SK-N-DZ (cell line): Measurements from ENCODE around the gene AUTS2.

Experiments used
- DNase-seq: peaks from one replicate; pipeline ENCODE4 v3.0.0-alpha.2; 2015; ENCODE audit warnings: low spot score

Gene AUTS2

GRCh38 chr7:70029993-70030392 is 431.7 kb downstream of the AUTS2 start:
- DNase-seq, result no peak

GRCh38 chr7:70030745-70031144 is 432.5 kb downstream of the AUTS2 start:
- no peak for DNase-seq

DNA sequence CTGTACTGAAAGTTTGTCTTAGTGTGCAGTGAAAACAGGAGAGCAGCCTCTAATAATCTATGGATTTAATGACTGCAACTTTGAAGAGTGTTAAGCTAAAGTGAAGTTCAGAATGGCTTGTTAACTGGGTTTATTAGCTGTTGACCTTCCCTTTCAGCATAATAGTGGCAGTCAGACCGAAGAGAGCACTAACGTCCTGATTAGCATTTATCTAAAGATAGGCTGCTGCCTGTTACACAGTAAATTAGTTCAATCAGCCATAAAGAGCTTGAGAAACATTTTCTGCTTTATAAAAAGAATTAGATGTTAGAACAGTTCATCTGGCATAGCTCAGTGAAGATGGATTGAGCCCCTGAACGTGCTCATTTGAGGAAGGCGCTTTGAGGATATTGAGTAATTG is 433.0 kb downstream of the AUTS2 start:
- no peak for DNase-seq

- DNase-seq, result no peak
Observed at GRCh38 chr7:70032649-70033048, 434.4 kb downstream of the AUTS2 start.

GRCh38 chr7:70033226-70033625 is 435.0 kb downstream of the AUTS2 start:
- no peak for DNase-seq

DNA sequence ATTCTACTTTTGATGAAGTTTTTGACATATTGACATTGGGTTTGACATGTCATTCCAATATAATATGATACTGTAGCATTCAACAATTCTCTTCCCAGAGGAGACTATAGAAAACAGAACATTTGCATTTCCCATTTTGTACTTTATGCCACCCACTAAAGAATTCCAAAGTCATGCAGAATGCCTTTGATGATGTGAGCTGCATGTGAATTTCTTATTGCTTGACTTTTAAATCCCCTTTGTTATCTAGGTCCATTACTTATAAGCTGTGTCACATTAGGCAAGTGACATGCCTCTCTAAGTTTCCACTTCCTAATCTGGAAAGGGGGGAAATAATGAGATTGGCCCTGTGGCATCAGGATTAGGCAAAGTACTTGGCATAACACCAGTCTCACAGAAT is 436.7 kb downstream of the AUTS2 start:
- no peak for DNase-seq

DNA sequence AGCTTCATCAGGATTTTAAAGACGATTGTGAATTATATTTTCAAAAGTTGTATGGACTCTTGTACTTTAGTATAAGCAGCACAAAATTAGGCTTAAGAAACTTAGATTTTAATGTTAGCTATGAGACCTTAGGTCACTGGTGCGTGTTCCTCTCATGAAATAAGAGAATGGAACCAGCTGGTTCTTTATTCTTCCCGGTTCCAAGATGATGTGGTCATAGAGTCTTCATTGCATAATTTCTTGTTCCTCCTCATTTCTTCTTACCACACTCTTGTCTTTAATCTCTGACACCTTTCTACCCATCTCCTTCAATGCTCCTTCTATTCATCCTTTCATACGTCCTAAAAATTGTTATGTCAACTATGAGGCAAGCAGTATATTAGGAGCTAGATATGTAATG is 437.2 kb downstream of the AUTS2 start:
- no peak for DNase-seq

DNA sequence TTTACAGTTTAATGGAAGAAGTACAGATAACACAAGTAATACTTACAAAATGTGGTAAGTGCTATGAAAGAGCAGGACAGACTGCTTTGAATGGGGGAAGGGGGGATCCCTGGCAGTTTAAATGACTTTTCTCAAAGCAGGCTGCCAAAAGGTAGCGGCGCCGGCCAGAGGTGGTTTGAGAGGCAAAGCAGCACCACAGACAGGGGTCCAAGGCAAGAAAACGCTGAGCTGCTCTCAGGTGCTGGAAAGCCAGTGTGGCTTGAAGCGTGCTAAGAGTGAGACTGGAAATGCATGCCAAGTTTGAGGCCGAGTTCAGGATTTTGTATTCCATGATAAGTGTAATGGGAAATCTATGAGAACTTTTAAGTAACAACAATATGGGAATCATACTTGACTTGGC is 437.7 kb downstream of the AUTS2 start:
- no peak for DNase-seq

DNA sequence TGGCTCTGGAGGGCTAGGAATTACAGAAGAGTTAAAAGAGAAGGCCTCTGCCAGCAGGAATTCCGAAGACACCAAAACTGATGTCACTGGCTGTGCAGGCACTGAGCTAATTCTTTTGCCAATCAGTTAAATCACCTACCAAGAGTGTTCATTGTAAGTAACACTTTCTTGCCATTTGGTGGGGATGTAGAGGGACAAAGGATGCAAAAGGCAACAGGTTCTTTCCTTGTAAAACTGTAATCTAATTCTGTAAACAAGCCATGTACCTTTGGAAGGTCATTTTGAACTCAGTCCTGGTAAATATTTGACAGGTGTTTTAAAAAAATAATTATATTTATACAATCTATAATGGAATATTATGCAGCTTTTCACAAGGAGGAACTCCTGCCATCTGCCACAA is 438.4 kb downstream of the AUTS2 start:
- DNase-seq, result no peak

- DNase-seq, result no peak
Observed at GRCh38 chr7:70037171-70037933, 439.1 kb downstream of the AUTS2 start.

- no peak for DNase-seq
Observed at GRCh38 chr7:70040051-70040450, 441.8 kb downstream of the AUTS2 start.

- DNase-seq, result no peak
Observed at GRCh38 chr7:70040970-70041766, 442.9 kb downstream of the AUTS2 start.

GRCh38 chr7:70042533-70042932 is 444.3 kb downstream of the AUTS2 start:
- DNase-seq, result no peak

- no peak for DNase-seq
Observed at GRCh38 chr7:70043015-70043538, 444.8 kb downstream of the AUTS2 start.

GRCh38 chr7:70044064-70044463 is 445.8 kb downstream of the AUTS2 start:
- DNase-seq, result peak; percentile 75

DNA sequence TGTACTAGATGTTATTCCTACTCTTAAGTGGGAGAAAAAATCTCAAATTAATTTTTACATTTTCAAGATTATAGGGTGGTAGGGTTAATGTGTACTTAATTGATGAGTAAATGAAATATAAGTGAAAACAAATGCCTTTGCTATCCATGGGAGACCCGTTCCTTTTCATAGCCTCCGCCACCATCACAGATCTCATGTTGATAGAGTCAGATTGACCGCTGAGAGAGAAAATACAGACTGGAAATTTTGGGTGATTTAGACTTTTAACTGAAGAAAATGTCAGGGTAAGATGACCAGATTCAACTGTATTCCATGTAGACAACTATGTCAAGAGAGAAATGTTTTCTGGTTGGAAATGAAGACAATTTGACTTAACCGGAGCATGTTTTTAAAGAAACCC is 446.2 kb downstream of the AUTS2 start:
- peak; percentile 55 for DNase-seq

DNA sequence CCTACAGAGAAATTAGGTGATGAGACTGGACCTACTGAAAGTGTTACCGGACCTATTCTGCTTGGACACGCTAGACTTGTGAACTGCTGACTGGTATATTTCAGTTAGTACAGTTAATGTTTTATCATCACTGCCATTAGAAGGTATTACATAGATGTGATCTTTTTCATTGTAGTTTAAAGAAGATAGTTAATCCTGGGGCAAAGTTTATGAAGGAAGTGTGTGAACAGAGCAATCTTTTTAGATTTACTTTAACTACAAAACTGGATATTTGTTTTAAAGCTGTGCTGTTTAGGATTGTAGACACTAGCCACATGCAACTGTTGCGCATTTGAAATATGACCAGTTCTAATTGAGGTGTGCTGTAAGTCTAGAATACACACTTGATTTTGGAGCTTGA is 446.7 kb downstream of the AUTS2 start:
- no peak for DNase-seq

- DNase-seq, result no peak
Observed at GRCh38 chr7:70047384-70047783, 449.1 kb downstream of the AUTS2 start.

DNA sequence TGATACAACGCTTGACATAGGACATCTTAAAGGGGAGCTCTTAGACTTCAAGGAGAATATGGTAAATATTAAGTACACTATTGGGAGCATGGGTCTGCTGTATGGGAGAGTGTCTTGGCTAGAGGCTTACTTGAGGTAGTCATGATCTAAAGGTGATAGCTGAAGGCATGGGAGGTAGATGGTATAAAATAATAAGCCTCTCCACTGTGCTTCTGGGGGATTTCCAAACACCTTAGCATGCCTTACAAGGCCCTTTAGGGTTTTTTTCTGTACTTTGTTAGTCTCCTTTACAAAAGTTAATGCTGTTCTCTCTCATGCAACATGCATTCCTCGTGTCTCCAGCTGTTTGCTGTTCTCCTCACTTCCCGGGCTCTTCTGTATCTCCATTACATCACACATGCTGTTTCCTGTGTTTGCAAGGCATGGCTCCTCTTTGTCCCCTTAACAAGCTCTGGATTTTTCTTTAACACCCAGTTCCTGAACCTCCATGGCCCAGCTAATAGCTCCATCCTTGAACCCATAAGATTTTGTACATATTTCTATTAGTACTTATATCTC is 449.7 kb downstream of the AUTS2 start:
- no peak for DNase-seq

- no peak for DNase-seq
Observed at GRCh38 chr7:70051726-70052125, 453.5 kb downstream of the AUTS2 start.

- no peak for DNase-seq
Observed at GRCh38 chr7:70052691-70053090, 454.4 kb downstream of the AUTS2 start.

DNA sequence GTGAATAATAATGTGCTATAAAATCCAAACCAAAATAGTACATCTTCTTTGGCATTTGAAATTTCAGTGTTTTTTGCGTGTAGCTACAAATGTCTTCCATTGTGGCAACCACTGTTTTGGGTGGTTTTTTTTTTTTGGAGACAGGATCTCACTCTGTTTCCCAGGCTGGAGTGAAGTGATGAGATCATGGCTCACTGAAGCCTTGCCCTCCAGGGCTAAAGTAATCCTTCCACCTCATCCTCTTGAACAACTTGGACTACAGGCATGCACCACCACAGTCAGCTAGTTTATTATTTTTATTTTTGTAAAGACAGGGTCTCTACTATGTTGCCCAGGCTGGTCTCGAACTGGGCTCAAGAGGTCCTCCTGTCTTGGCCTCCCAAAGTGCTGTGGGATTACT is 455.1 kb downstream of the AUTS2 start:
- DNase-seq, result no peak

- no peak for DNase-seq
Observed at GRCh38 chr7:70053989-70054388, 455.7 kb downstream of the AUTS2 start.
